Measurements from ENCODE around the gene TPRG1.
"Not testable (repeated sequence)": the region's sequence is repeated elsewhere in the genome, so short reads cannot be mapped to it uniquely, and the experiment has no call there.

Gene TPRG1

DNA sequence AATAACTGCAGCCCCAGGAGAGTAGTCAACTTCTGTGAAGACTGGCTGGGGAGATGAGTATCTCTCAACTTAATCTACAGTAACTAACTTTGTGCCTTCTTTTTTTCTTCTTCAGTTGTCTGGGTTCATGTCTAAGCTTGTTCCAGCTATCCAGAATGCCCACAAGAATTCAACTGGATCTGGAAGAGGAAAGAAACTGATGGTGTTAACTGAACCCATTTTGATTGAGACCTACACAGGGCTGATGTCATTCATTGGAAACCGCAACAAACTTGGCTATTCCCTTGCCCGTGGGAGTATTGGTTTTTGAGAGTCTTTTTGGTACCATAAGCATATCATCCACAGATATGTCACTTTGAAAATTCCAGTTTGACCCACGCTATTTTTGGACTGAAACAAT is 148.7 kb downstream of the TPRG1 start:
- DNase-seq, result no peak

DNA sequence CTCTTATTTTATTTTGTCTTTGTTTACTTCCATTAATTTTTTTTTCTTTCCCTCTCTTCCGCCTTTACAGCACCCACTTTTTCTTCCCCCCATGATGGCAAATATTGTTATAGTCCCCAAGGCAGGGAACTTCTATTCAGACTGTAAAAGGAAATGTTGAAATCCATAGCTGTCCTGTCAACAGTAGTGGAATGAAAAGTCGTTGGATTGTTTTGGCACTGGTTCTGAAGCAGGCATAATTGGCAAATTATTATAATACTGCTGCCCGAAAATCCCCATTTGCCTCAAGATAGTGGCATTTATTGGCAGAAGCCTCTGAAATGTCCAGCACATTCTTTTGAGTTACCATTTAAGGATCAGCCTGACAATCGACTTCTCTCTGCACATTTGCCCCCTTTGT is 150.6 kb downstream of the TPRG1 start:
- no peak for DNase-seq

- peak; percentile 91 for DNase-seq
These were observed 152.9 kb downstream of the TPRG1 start for GRCh38 chr3:189324538-189325138.

- no peak for DNase-seq
These were observed 153.7 kb downstream of the TPRG1 start for GRCh38 chr3:189325454-189325853.

DNA sequence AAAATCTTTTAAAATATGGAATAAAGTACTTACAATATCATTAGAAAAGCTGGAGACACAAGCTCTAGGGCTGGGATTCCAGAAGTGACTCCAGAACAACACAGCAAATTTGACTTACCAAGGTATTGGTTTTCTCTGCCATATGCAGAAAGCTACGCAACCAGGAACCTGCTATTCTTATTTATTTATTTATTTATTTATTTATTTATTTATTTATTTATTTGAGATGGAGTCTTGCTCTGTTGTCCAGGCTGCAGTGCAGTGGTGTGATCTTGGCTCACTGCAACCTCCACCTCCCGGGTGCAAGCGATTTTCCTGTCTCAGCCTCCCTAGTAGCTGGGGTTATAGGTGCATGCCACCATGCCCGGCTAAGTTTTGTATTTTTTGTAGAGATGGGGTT is 157.9 kb downstream of the TPRG1 start:
- not testable (repeated sequence) for DNase-seq

DNA sequence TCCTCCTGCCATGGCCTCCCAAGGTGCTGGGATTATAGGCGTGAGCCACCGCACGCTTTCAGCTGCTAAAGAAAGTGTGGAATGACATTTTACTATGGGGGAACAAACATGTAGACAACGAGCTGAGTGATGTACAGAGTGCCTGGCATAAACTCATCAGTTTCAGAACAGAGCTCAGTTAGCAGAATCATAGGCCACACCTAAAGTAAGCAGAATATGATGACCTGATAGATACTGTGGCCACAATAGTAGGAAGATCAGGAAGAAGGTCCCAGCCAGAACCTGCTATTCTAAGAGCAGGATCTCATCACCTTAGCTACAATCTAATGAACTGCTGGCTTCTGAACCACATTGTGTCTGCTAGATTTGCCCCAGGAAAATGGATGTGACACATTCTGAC is 158.3 kb downstream of the TPRG1 start:
- DNase-seq, result no peak

- DNase-seq, result no peak
These were observed 159.2 kb downstream of the TPRG1 start for GRCh38 chr3:189331002-189331418.

- peak; percentile 18 for DNase-seq
These were observed 162.5 kb downstream of the TPRG1 start for GRCh38 chr3:189334064-189334920.

DNA sequence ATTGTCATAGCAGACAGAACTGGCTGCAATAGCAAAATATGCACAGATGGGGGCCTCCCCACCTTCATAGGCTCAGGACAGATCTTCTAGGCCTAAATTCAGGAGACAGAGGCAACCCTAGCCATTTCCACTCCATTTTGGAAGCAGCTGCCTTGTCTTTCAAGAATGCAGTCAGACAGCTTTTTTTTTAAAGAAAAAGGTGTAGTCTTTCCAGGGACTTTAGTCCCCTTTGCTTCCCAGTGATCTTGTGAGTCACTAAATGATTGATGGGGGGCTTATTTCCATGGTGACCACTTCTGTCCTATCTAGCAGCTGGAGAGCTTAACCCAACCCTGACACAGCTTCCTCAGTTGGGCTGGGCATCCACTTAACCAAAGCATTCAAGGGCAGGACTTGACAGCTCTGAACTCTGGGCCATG is 165.9 kb downstream of the TPRG1 start:
- no peak for DNase-seq

- DNase-seq, result no peak
These were observed 166.6 kb downstream of the TPRG1 start for GRCh38 chr3:189338366-189338765.

DNA sequence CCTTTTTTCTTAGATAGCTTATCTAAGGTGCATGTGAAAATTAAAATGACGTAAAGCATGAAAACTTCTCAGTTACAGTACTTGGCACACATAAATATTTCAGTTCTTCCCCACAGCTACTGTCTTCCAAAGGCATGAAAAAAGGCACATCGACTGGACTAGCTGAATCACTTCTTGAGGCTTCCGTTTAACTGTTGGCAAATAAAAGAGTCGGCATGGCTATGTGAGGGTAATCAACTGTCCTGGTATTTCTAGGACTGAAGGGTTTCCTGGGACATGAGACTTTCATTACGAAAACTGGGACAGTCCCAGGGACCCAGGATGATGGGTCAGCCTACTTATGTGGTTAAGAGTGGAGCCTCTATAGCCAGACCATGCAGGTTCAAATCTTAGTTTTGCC is 168.2 kb downstream of the TPRG1 start:
- DNase-seq, result no peak

DNA sequence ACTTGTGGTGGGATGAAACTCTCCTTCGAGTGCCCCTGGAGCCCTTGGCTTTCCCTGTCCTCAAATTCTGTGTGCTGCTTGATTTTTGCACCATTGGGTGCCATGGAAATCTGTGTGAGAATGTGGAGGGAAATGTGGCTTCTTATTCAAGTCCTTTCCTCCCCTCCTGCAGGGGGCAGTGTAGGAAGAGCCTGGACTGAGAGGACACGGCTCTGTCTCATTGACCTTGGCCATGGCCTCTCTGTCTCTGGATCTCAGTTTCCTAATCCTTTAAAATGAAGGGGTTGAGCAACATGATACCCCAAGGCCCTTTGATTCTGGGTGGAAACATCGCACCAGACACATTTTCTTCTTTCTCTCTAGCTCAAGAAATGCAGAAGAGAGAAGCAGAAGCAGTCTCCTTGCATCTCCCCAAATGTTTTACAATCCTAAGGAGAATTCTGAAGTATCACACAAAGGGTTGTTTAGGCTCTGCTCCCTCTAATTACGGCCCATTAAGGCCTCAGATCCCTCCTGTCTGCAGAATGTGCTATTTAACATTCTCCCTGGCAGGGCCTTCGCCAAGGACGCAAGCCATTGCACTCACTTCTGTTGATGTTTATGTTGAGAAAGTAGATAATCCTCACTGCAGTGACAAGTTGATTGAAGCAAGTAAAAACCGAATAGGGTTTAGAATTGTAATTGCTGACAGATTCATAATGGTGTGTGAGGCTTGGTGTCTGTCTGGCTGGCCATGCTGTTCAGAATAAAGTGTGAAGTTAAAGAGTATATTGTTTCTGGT is 169.1 kb downstream of the TPRG1 start:
- no peak for DNase-seq

DNA sequence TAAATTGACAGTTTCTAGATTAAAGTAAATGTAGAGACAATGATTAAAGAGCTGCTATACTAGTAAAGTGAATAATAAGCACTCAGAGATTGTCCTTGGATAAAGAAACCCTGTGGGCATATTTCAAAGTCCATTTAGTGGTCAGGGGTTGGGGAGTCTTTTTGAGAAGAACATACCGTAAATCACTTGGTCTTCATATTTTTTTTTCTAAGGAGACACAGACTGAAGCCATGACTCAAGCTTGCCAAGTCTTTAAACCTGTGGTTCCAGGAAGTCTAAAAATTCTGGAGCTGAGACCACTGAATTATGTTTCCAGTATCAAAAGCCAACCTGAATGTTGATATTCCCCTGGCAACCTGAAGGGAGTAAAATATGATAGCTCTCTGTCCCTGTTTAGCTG is 171.0 kb downstream of the TPRG1 start:
- DNase-seq, result no peak

DNA sequence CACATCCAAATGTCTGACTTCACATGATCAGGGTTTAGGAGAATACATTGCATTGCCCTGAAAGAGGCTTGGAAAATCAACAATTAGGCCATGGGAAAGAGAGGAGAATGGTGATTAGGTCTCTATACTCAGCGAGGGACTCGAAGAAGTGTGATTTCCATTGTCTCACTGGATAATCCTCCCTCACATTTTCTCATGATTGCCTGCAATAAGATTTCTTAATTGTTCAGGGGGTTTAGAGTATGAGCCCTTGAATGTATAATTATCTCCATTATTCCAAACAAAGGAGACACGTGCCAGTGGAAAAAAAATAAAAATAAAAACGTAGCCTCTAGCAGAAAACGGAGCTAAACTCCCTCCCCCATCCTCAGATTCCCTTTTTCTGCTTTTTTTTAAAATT is 173.2 kb downstream of the TPRG1 start:
- DNase-seq, result no peak

DNA sequence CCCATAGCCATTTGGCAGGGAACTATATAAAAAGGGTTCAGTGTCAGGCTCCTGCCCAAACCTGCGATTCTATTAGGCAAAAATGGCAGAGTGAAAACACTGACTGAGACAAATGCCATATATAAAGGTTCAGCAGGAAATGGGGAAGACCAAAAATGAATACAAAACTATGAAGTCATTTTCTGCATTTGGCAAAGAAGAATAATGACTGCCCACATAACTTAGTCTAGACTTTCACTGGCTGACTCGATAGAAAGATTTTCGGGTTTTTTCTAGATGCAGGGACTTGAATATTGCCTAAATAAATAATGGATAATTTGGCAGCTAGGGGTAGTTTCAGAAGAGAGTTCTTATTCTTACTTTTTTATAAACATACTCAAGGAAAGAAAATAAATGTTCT is 178.0 kb downstream of the TPRG1 start:
- DNase-seq, result no peak

- no peak for DNase-seq
These were observed 181.7 kb downstream of the TPRG1 start for GRCh38 chr3:189353318-189353965.

- DNase-seq, result no peak
These were observed 182.5 kb downstream of the TPRG1 start for GRCh38 chr3:189353988-189354889.

GRCh38 chr3:189355115-189355480 is 183.3 kb downstream of the TPRG1 start:
- no peak for DNase-seq

DNA sequence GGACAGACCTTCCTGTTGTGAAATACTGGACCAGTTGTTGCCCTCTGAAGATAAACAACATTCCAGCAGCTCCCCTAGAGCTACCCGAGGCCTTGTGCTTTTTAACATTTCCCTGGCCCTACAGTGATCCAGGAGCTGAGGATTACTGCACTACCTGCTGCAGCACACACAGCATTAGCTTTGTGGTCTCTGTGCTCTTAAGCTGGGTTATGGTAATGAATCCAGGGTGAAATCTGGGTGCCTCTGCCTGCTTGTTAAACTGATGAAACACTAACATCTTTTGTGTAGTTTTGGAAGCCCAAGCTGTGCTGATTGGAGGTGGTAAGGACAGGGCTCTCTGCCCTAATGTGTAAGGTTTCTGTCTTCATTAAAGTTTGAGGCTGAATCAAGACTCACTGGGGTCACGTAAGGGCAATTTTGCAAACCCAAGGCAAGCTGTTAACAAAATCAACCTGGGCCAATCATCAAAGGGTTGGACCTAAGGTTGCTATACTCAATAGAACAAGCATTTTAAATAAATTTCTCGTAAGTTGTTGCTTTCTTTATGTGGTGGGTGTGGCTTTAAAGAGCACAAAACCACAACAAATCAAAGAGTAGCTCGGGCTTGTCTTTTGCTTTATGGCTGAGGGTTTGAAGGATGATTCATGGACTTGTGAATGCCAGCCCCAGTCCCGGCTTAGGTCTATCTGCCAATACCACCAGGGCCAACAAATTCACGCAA is 183.9 kb downstream of the TPRG1 start:
- DNase-seq, result peak; percentile 66

DNA sequence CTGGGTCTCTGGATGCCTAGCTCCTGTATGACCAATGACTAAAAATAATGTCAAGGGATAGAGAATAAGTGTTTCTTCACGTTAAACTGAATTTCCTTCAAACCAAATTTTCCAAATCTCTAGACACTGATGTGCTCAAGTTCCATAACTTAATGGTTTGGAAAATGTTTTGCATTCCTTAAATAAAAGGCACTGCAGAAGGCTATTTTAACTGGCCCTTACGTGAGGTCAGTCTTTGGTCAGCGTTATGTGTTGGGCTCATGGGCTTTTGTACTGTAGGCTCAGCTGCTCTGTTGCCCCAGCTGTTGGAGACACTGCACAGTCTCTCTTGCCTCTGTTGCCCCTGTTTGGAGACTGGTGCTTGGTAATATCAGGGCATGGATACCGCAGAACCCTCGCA is 188.5 kb downstream of the TPRG1 start:
- no peak for DNase-seq

GRCh38 chr3:189361103-189361835 is 189.5 kb downstream of the TPRG1 start:
- DNase-seq, result no peak
